Left ventricle myocardium superior (tissue), 1 donor: ENCODE data around the gene CHMP5. TPM values are rescaled to one million over a fixed set of nuclear protein-coding genes. Genes with fewer than 3 reads are reported as not detected.

Experiments
- ATAC-seq: fragments of 200-7000 bp; cut with Tn5 transposase; one replicate; pipeline ENCODE4 v1.9.1; 2020; ENCODE audit warnings: mild to moderate bottlenecking, moderate library complexity
- DNase-seq: peaks from one replicate; pipeline ENCODE4 v3.0.0-alpha.2; 2020
- intact Hi-C: fragments of 100-400 bp; cut with micrococcal nuclease; formaldehyde crosslinking; loops from one replicate; pipeline ENCODE4 v1.11.0; 2022
- total RNA-seq: library from RNA; stranded (reverse); fragmentation: NEBNext Ultra II Directional; extraction: Animal tissue kit (Norgen Biotek cat#: 25700); gene quantifications from one replicate; pipeline ENCODE4 v1.2.1, GENCODE V29; 2021
- donor health status: DM: no; HTN: yes; CAD: no; lungs with severe emphysema.

Gene CHMP5
- total RNA-seq, 1 donor from 2014 or later, result 49.4 TPM

DNA sequence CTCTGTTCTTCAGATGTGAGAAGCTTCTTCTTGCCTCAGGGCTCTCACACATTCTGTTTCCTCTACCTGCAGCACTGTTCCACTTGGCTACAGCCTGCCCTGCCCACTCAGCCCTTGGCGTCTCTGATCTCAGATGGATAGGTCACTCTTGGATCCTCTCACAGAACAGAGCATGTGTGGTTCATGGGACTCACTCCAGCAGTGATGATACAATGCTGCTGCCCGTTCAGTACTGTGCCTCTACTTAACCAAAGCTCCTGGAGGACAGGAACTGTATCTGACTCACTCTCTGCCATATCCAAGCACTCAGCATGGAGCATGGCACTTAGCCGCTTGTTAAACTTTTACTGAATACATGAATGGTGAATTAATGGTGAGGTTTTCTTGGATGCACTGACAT is 28.3 kb upstream of the CHMP5 start:
- DNase-seq (no peak), ATAC-seq (no peak)
- intact Hi-C loops, result no loop called here

DNA sequence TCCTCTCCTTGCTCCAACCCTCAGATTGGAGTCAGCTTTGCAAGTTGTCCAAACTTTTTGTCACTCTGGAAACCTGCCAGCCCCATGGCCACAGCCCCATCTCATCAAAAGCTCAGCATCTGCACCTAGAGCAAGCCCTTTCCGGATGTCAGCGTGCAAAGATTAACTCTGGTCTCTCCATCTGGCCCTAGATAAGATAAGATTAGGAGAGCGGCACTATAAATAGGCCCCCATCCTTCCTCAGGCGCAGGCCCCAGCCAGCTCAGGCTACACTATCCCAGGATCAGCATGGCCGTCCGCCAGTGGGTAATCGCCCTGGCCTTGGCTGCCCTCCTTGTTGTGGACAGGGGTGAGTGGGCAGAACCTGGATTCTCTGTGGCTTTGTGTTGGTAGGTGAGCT is 24.9 kb upstream of the CHMP5 start, which contains the start of gene SPINK4:
TSS of gene SPINK4 (plus strand) at position 247 of the 400 bp plus-strand sequence. CDS start at position 289, 42 bp downstream.
- intact Hi-C loops, result no loop called here
- DNase-seq (peak; percentile 54), ATAC-seq (peak; percentile 80)

DNA sequence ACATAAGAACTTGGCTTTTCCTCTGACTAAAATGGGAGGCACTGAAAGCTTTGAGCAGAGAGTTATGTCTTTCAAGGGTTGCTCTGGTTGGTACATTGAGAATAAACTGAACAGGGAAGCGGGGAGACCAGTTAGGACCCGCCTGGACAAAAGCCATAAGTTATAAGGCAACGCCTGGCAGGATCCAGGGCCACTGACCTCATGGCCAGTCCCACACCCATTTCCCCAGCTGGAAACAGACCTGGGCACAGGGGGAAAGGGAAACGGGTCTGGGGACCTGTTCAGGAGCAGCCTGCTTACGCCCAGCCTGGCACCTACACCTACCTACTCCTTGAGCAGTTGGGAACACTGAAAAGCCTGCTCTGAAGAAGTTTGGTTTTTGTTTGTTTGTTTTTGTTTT is 23.6 kb upstream of the CHMP5 start:
- no peak for ATAC-seq
- intact Hi-C loops, result no loop called here
- no peak for DNase-seq

DNA sequence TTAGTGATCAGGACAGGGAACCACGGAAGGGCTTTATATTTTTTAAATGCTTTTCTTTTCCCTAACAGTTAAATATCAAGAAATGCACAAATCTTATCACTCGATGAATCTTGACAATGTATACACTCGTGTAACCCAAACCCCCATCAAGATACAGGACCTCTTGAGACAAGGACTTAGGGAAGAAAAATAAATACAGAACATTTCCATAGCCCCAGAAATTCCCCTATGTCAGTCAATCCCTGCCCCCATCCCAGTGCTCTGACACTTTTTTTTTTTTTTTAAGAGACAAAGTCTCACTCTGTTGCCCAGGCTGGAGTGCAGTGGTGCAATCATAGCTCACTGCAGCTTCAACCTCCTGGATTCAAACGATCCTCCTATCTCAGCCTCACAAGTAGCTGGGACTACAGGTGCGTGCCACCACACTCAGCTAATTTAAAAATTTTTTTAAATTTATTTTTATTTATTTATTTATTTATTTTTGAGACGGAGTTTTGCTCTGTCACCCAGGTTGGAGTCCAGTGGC is 22.2 kb upstream of the CHMP5 start:
- ATAC-seq (no peak), DNase-seq (no peak)
- intact Hi-C loops, result no loop called here

DNA sequence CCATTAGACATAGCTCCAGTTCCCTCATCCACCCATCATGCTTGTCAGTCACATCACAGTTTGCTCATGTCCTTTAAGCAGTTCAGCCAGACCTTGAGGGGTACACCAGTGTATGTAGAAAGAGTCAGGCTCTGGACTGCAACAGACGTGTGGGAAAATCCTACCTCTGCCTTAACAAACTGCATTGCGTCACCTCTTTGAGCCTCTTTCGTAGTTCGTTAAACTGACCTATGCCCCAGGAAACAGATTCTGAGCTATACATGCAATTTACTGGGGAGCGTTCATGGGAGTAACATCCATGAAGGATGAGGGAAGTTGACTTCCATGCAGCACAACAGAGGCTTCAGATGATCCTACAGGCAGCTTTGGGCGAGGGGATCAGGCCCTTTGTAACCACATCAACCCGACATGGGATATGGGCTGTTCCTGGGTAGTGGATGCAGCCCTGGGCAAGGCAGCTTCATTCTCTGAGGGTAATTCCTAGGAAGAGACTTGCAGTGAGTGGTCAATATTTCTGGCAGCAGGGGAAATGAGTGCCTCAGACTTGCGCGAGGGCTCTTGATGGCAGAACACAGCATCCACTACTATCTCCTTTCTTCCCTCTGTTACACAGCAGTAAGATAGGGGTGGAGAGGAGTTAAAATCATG is 20.6 kb upstream of the CHMP5 start:
- intact Hi-C loops, result no loop called here
- ATAC-seq (no peak), DNase-seq (no peak)

DNA sequence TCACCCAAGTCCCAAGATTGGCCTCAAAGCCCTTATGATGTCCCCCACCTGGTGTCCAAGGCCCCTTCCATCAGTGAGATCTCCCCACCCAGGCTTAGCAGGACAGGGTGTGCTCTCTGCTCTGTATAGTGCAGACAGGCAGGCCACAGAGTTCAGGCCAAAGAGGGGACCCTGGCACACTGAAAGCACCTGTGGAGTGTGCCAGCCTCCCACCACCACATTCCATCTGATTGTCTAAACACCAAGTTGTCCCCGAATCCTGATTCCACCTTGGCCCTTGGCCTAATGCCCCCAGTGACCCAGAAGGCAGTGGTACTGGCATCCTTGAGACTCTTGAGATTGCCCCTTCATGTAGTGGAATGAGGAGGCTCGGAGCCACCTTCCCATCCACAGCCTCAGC is 19.5 kb upstream of the CHMP5 start:
- intact Hi-C loops, result no loop called here
- DNase-seq, result no peak
- no peak for ATAC-seq

DNA sequence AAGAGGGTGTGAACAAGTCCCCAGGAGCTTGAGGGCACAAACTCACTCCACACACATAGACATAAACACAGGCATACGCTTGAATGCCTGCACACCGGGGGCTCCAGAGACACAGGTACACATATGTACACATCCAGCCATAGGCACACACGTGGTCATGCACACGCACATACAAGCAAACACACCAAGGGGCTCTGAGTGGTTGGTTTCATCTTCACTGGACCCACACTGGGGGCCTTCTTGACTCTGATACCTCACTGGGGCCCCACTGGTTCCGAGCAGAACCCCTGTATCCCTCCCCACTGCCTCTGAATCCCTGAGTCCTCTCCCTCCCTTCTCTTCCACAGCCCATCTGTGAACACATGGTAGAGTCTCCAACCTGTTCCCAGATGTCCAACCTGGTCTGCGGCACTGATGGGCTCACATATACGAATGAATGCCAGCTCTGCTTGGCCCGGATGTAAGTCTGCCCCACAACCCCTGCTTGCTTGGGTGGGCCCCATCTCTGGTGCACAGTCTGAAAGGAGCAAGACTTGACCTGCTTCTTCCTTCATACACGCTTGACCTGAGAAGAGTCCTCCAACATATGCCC is 18.5 kb upstream of the CHMP5 start:
- ATAC-seq (no peak), DNase-seq (no peak)
- intact Hi-C loops, result no loop called here

DNA sequence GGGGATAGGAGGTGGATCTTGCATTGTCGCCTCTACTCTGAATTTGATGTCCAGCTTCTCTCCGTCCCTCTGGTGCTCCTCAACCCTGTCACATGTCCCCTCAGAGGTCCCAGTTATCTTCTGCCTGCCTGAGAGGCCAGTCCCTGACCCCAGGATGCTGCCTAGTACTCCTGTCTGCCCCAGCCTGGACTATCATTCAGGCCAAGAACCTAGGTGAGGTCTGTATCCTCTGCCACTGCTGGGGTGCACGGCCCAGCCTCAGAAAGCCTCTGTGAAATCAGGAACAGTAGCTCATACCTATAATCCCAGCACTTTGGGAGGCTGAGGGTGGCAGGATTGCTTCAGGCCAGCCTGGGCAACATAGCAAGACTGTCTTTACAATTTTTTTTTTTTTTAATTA is 16.2 kb upstream of the CHMP5 start:
- DNase-seq (no peak), ATAC-seq (no peak)
- intact Hi-C loops, result no loop called here

DNA sequence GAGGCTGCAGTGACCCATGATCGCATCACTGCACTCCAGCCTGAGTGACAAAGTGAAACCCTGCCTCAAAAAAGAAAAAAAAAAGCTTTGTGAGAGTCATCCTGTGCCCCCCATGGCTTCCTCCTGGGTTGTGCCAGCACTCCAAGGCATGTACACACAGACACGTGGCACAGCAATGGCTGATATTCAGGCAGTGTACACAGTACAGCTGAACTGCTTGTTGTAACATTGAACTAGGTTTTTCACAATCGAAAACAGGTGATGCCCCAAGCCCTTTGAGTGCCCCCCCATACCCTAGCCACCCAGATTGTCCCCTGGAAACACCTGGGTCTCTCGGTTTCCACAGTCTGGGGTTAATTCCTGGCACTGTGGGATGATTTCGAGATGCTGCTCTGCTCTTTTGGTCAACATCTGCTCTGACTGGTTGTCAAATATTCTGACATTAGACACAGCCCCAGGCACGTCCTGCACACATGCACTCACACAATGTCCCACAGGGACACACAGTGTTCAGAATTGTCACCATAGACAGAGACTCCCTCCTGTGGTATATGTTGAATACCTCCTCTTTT is 15.7 kb upstream of the CHMP5 start:
- DNase-seq (no peak), ATAC-seq (no peak)
- intact Hi-C loops, result no loop called here

DNA sequence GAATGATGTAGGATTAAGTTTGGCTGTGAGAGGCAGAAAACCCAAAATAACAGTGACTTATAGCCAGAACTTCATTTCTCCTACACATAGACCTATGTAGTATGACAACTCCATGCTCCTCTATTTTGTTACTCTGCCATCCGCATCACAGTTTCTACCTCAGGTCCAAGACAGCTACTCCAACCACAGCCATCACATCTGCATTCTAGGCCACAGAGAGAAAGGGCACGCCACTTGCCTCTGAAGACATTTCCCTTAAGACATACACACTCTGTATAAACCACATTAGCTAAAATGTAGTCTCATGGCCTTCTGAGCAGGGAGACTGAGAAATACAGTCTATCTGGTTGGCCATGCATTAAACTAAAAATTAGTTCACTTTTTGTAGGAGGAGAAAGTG is 14.9 kb upstream of the CHMP5 start:
- no peak for ATAC-seq
- intact Hi-C loops, result no loop called here
- no peak for DNase-seq

DNA sequence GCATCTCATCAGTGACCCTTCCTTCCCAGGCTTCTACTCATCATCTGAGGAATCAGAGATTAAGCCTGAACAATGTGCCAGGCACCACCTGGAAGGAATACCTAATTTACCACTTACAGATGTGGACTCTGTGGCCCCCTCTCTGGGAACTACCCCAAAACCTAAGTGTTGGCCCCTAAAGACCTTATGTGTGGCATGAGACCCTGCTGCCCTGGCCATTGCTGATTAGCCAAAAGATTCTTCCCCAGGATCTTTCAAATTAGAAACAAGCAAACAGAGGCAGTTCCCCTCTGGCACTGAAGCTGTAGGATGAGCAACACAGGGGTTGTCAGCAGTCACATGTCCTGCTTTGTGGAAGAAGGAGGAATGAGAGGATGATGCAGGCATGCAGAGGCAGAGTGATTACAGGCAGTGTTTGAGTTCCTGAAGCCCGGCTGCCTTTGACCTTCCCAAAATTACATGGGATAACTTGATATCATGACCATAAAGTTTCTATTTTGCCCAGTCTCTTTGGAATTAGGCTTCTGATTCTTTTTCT is 14.3 kb upstream of the CHMP5 start:
- no peak for ATAC-seq
- DNase-seq, result no peak
- intact Hi-C loops, result no loop called here

DNA sequence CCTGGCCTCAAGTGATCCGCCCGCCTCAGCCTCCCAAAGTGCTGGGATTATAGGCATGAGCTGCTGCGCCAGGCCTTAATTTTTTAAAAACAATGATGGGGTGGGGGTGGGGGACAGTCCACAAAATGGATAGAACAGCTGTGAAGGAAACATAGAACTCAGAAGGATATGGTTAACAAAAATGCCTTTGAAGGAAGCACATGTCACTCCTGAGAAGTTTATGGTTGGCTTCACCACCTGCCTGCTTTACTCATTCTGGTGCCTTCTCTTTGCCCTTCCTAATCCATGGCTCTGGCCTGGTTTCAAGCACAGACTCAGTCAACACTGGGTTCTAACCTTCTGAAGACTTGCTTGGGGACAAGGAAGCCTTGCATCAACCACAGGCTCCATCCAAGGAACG is 10.6 kb upstream of the CHMP5 start:
- DNase-seq, result no peak
- ATAC-seq, result no peak
- intact Hi-C loops, result no loop called here

DNA sequence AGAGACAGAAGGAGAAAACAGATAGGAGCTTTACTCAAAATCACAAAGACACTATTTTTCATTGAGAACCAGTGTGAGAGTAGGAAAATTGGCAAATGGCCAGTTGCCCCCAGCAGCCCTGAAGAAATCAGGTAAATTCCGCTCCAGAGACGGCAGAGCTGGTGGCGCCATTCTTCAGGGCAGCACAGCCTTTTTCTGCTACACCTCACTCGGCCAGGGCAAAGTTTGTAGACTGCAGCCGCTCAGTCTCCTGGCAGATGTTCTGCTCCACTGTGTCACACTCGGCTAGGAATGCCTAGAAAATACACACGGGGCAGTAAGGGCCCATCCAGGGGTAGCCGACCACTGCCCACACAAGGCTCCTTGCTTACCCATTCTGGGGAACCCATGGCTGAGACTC is 9.8 kb upstream of the CHMP5 start:
- ATAC-seq (no peak), DNase-seq (no peak)
- intact Hi-C loops, result no loop called here

DNA sequence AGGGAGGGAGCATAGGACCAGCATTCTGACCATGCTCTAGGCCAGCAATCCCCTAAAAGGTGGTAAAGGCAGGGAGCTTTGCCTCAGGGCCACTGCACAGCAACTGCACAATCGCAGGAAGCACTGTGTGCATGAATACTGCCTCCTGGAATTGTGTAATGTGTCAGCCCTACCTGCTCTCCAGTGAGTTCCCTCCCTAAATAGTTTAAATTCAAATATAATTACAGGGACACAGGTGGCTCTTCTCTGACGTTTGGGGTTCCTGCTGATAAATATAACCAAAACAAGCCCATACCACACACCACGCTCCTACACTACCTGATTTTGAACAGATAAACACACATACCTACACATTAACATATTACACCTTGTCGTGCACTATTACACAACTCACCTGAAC is 9.4 kb upstream of the CHMP5 start:
- DNase-seq (no peak), ATAC-seq (no peak)
- intact Hi-C loops, result no loop called here

DNA sequence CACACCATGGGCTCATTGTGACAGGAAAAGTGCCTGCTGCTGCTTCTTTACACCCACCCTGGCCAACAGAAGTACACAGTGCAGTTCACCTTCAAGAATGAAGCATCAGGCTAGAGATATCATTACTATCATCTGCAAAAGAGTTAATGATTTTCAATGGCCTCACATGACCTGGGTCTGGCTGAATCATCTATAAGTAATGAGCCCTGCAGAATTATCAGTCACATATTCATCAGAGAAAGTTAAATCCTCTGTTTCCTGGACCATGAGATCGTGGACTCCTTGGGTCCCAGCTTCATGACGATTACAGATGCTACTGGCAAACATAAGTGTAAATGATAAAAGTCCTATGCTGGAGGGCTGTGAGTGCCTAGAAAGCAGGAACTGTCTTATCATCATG is 8.6 kb upstream of the CHMP5 start:
- intact Hi-C loops, result no loop called here
- no peak for ATAC-seq
- DNase-seq, result no peak

DNA sequence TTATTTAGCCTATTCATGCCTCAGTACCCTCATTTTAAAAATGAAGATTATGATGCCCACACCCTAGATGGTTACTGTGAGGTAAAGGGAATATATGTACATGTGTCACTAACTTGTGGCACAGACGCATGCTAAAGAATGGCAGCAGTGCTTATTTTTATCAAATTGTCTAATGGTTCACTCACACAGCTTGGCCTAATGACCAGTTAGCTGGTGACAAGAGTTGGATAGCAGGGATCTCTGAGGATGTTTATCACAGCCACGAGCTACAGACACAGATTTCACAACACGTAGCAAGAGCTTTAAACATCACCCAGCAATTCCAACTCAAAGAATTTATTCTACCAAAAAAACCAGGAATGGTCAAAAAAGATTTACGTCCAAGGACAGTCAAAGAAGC is 7.6 kb upstream of the CHMP5 start:
- DNase-seq (no peak), ATAC-seq (peak; percentile 60)

DNA sequence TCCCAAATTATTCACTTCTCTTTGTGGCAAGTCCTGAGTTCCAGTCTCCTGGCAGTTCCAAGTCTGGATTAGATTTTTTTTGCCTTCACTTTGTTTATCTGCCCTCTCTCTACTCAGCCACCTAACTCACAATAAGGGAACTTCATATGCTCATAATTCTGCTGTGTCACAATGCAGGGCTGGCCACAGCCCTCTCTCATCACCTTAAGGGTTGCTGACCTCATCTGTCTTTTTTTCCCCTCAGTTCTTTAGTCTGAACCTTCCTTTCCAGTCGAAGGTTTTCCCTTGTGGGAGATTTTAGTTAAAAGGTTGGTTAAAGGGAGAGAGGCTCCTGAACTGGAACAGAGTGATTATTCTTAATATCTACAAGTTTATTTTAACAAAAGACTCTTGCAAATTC is 4.5 kb upstream of the CHMP5 start:
- DNase-seq, result no peak
- ATAC-seq, result no peak
- intact Hi-C loops, result no loop called here

More for the DNA sequence above, 7.6 kb upstream of the CHMP5 start:
- intact Hi-C loops, result no loop called here

DNA sequence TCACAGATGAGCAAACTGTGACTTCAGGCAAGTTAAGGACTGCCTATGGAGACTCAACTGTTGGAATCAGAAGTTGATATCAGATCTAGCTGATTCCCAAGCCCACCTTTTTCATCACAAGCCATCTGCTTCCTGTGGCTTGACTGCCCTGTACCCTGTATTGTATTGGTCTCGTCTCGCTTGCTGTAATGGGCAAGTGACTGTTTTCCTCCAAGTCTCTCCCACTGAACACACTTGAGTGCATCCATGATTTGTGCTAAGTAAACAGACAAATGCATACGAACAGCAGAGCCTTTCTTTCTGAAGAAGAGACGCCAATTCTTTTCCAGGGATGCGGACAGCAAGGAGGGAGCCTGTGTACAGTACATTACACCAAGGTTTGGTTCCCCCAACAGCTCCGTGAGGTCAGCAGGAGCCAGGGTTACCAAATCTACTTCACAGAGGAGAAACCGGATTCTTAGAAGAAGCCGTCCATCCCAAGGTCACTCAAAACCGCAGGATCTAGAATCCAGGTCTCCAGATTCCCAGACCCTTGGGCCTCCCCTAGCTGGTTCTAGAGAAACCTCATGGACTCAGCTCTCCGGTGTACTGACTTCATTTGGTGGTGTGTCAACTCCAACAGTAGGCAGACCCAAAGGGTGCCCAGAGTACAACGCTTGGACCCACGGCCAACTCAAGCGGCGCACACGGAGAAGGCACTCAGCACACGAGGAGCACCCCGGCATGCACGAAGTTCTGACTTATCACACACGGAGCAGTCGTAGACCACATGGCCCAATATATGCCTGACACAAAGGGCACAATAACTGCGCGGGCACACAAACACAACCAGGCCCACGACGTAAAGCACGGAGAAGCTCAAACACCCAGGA is 1.5 kb upstream of the CHMP5 start:
- ATAC-seq (peak; percentile 6), DNase-seq (peak; percentile 35)
- intact Hi-C loops, result no loop called here

DNA sequence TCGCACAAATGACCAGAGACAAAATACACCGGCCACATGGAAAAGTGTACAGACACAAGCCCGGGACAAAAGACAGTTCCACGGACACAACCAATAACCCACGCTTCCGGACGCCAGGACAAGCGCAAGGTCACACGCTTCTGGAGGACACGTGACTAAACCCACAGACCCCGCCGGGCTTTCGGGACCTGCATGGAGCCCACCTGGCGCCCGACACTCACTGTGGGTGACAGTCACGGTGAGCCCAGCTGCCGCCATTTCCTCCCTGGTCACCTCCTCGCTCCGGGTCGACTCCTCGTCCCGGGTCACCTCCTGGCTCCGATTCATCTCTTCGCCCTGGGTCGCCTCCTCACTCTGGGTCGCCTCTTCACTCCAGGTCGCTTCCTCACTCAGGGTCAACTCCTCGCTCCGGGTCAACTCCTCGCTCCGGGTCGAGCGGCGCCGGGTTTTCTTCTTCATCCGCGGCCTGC is 811 bp upstream of the CHMP5 start:
- intact Hi-C loops, result no loop called here
- DNase-seq, result peak; percentile 68

More for the DNA sequence above, 811 bp upstream of the CHMP5 start:
- peak; percentile 32 for ATAC-seq
